NCI-H146 treated with DMSO at 0.1 percent for 48 hours (cell line): ENCODE measurements around the gene B9D1.

Source experiments
- DNase-seq: peaks from one replicate; lab custom pipeline; 2025; ENCODE audit not compliant: unreplicated experiment; lab: John Stamatoyannopoulos, UW

Gene B9D1

GRCh38 chr17:19362277-19363113 lies at the start of gene B9D1:
B9D1 (minus strand) TSS chr17:19362723; CDS start chr17:19362569, 154 bp downstream.
- peak; percentile 84 for DNase-seq

GRCh38 chr17:19411631-19412030 lies 49.1 kb upstream of the B9D1 start:
- DNase-seq, result no peak

GRCh38 chr17:19410875-19411620 lies 48.5 kb upstream of the B9D1 start, which contains the start of gene RNF112:
RNF112 (plus strand) TSS chr17:19411232; CDS start chr17:19411409, 177 bp downstream.
- peak; percentile 26 for DNase-seq

- no peak for DNase-seq
Observed at GRCh38 chr17:19410091-19410490, 47.6 kb upstream of the B9D1 start.

- DNase-seq, result no peak
Observed at GRCh38 chr17:19409509-19409908, 47.0 kb upstream of the B9D1 start.

- no peak for DNase-seq
Observed at GRCh38 chr17:19409066-19409465, 46.5 kb upstream of the B9D1 start.

- DNase-seq, result no peak
Observed at GRCh38 chr17:19408346-19408710, 45.8 kb upstream of the B9D1 start.

- no peak for DNase-seq
Observed at GRCh38 chr17:19407601-19408345, 45.2 kb upstream of the B9D1 start.

GRCh38 chr17:19405114-19405513 lies 42.6 kb upstream of the B9D1 start:
- DNase-seq, result no peak

- DNase-seq, result no peak
Observed at GRCh38 chr17:19404264-19404663, 41.7 kb upstream of the B9D1 start.

- no peak for DNase-seq
Observed at GRCh38 chr17:19403021-19403420, 40.5 kb upstream of the B9D1 start.

GRCh38 chr17:19402171-19402570 lies 39.6 kb upstream of the B9D1 start:
- no peak for DNase-seq

- no peak for DNase-seq
Observed at GRCh38 chr17:19401321-19402010, 38.9 kb upstream of the B9D1 start.

- DNase-seq, result no peak
Observed at GRCh38 chr17:19399750-19400450, 37.4 kb upstream of the B9D1 start.

GRCh38 chr17:19398301-19399181 lies 36.0 kb upstream of the B9D1 start:
- DNase-seq, result peak; percentile 17

GRCh38 chr17:19397556-19398041 lies 35.1 kb upstream of the B9D1 start:
- no peak for DNase-seq

- DNase-seq, result no peak
Observed at GRCh38 chr17:19392303-19392702, 29.8 kb upstream of the B9D1 start.

- DNase-seq, result no peak
Observed at GRCh38 chr17:19391432-19391831, 28.9 kb upstream of the B9D1 start.

- DNase-seq, result no peak
Observed at GRCh38 chr17:19390951-19391350, 28.4 kb upstream of the B9D1 start.
